Sigmoid colon (tissue), 4 donors: ENCODE measurements around the gene PSPC1.

ENCODE experiments used
- CTCF ChIP-seq, 4 experiments: fragments of 450-650 bp in 3 of 4; fragments of 200-600 bp in 1 of 4; IDR thresholded peaks; one replicate each; pipeline ENCODE4 v1.5.1; 2016 to 2019; ENCODE audit warnings: antibody characterized with exemption in 4 of 4, mild to moderate bottlenecking in 3 of 4, moderate library complexity in 2 of 4
- POLR2A ChIP-seq, 2 donors: fragments of 450-650 bp; IDR thresholded peaks; one replicate each; pipeline ENCODE4 v1.6.1; 2016; ENCODE audit warnings: antibody characterized with exemption in 2 of 2, mild to moderate bottlenecking in 2 of 2, moderate library complexity in 2 of 2
- POLR2AphosphoS5 ChIP-seq, 4 donors: sonication (generic); formaldehyde crosslinking; IDR thresholded peaks; one replicate each; pipeline ENCODE4 v1.6.1; 2017; ENCODE audit warnings: antibody characterized with exemption in 4 of 4

- TF ChIP-seq CTCF (IDR thresholded peaks at IDR 0.05) = no peak
- no peak for TF ChIP-seq POLR2AphosphoS5 (IDR thresholded peaks at IDR 0.05)
- TF ChIP-seq POLR2A (IDR thresholded peaks at IDR 0.05) = no peak
These were observed 102.0 kb downstream of the PSPC1 start for GRCh38 chr13:19680751-19681150.
